Measurements from ENCODE around the gene USP47. TPM values are rescaled to one million over a fixed set of nuclear protein-coding genes. Genes with fewer than 3 reads are reported as not detected.

The USP47 gene
- total and polyA plus RNA-seq, 2 of the 8 experiments (the other 6 are each of a cell fraction or from before 2014, with no cell fraction given): 4.2 to 21.3 TPM

- Histone ChIP-seq H3K27ac (ENCODE audit: low read depth, low read length) (no peak overlapping the region), H4K5ac (ENCODE audit: insufficient read length, low read depth, low read length) (no peak overlapping the region), H3K56ac (replicated peaks; ENCODE audit: insufficient read length, low read depth, low read length) (no peak overlapping the region), H2AFZ (ENCODE audit: low read length) (no peak overlapping the region), H2BK20ac (ENCODE audit: low read length) (no peak overlapping the region), H3K18ac (ENCODE audit: extremely low read depth, low read length) (no peak overlapping the region), H3K79me1 (ENCODE audit: low read depth, low read length) (no peaks in the 10 kb centered on the region), H3K23ac (ENCODE audit: insufficient read length) (no peak overlapping the region), H3K4ac (replicated peaks; ENCODE audit: insufficient read length, low read depth, low read length) (no peak overlapping the region), H3K27me3 (replicated peaks in 1 of 4; ENCODE audit: control insufficient read depth in 3 of 4, extremely low read depth in 1 of 4, insufficient read depth in 3 of 4, low read length in 3 of 4) (no peaks in the 10 kb centered on the region), H3K4me3 (ENCODE audit: extremely low read depth in 1 of 4, insufficient read depth in 2 of 4, low read depth in 3 of 4, low read length in 4 of 4) (no peak overlapping the region), H2BK120ac (replicated peaks; ENCODE audit: low read depth, low read length) (no peak overlapping the region), H4K20me1 (replicated peaks in 1 of 2; ENCODE audit: control insufficient read depth in 1 of 2, insufficient read depth in 2 of 2, low read length in 2 of 2) (no peaks in the 10 kb centered on the region), H3K4me1 (replicated peaks in 1 of 4; ENCODE audit: control insufficient read depth in 3 of 4, insufficient read depth in 4 of 4, low read length in 3 of 4) (peaks cover 0 to 3% (median 2%) of the 10 kb centered on the region in 4 experiments; a peak in 2 of 7 replicates), H2BK12ac (ENCODE audit: low read depth, low read length) (no peak overlapping the region), H3K36me3 (ENCODE audit: control insufficient read depth in 2 of 4, insufficient read depth in 4 of 4, low read length in 3 of 4) (no peaks in the 10 kb centered on the region), H3K9me3 (ENCODE audit: insufficient read depth in 2 of 2, low read depth in 1 of 2, low read length in 1 of 2) (no peaks in the 10 kb centered on the region), H3K9ac (replicated peaks in 1 of 4; ENCODE audit: extremely low read depth in 1 of 4, low read depth in 3 of 4, low read length in 3 of 4) (no peak overlapping the region), H3K14ac (ENCODE audit: insufficient read length) (no peak overlapping the region), H2BK5ac (ENCODE audit: low read depth, low read length) (no peak overlapping the region), H2AK5ac (ENCODE audit: low read depth, low read length) (no peak overlapping the region), H4K91ac (replicated peaks; ENCODE audit: insufficient read length, low read length) (no peak overlapping the region), H2BK15ac (ENCODE audit: low read length) (no peak overlapping the region), H3K4me2 (ENCODE audit: insufficient read depth in 1 of 2, low read depth in 2 of 2, low read length in 2 of 2) (no peak overlapping the region), H4K8ac (ENCODE audit: extremely low read depth, insufficient read depth, low read length) (no peak overlapping the region), H3K23me2 (ENCODE audit: low read depth, low read length) (no peaks in the 10 kb centered on the region), H3K79me2 (ENCODE audit: control insufficient read depth in 1 of 2, insufficient read depth in 2 of 2, low read length in 2 of 2) (no peaks in the 10 kb centered on the region)
- FAIRE-seq (no peak), DNase-seq (ENCODE audit: low read depth in 1 of 2, low spot score in 2 of 2) (peak in 1 of 2 experiments; percentile 24)
- ChIA-PET POLR2A (ENCODE audit: partially characterized antibody) (interaction anchor here (1.2 kb wide), 1 partner anchor 37 kb away, joined by 3 read pairs; no protein-coding TSS in a partner anchor), CTCF (ENCODE audit: partially characterized antibody) (interaction anchor here (0.6 to 2.6 kb wide), 5 partner anchors 9 to 627 kb away, joined by 3 to 10 read pairs (median 3); no protein-coding TSS in a partner anchor)
- 89% methylated on average over 8 of the region's 8 CpGs; no CpG with 5 or more reads in 1 of the 2 experiments for WGBS, 2 experiments (ENCODE audit: extremely low coverage in 1 of 2, insufficient coverage in 1 of 2, insufficient read length in 1 of 2, insufficient replicate concordance in 2 of 2, low coverage in 1 of 2, low lambda C conversion rate in 2 of 2, missing lambda C conversion rate in 1 of 2)
- TF ChIP-seq CTCF (IDR thresholded peaks at IDR 0.05; ENCODE audit: control extremely low read depth in 1 of 3, insufficient read depth in 1 of 3, low read depth in 1 of 3, low read length in 3 of 3) (no peak), SAP30 (IDR thresholded peaks at IDR 0.05; ENCODE audit: insufficient read depth, insufficient replicate concordance, low read length) (no peak), RNF2 (IDR thresholded peaks at IDR 0.05; ENCODE audit: borderline replicate concordance, low read depth, low read length, missing control alignments, poor library complexity, severe bottlenecking) (no peak), MAX (IDR thresholded peaks at IDR 0.05) (no peak)
Observed at GRCh38 chr11:11973361-11973800, 131.6 kb downstream of the USP47 start.
